ENCODE results near the gene NUDT14. TPM values are rescaled to one million over a fixed set of nuclear protein-coding genes. Genes with fewer than 3 reads are reported as not detected.

The NUDT14 gene
- total RNA-seq, 2 donors from 2014 or later: 17.1 to 18.9 TPM

- no peaks in the 10 kb centered on the region for H3K36me3 ChIP-seq
- no peak overlapping the region for H3K4me3 ChIP-seq
- peaks cover 0 to 22% of the 10 kb centered on the region in 2 donors for H3K4me1 ChIP-seq
- no peak for TF ChIP-seq CTCF (IDR thresholded peaks at IDR 0.05)
- DNase-seq (ENCODE audit: low spot score): no peak
- peak overlapping the region; percentile 16 to 60 for H3K27ac ChIP-seq
- no peaks in the 10 kb centered on the region for H3K27me3 ChIP-seq
- H3K9me3 ChIP-seq: no peaks in the 10 kb centered on the region
Measured at GRCh38 chr14:105182296-105183020, 1.3 kb upstream of the NUDT14 start.

GRCh38 chr14:105181549-105182295 lies 610 bp upstream of the NUDT14 start:
- Histone ChIP-seq H3K27ac (peak overlapping the region; percentile 16 to 60), H3K4me3 (peak overlapping the region; percentile 49 to 57), H3K4me1 (peaks cover 0 to 22% of the 10 kb centered on the region in 2 donors), H3K36me3 (no peaks in the 10 kb centered on the region), H3K9me3 (no peaks in the 10 kb centered on the region), H3K27me3 (no peaks in the 10 kb centered on the region)
- DNase-seq (ENCODE audit: low spot score): no peak
- TF ChIP-seq CTCF (IDR thresholded peaks at IDR 0.05): no peak

- Histone ChIP-seq H3K4me1 (peaks cover 0 to 22% of the 10 kb centered on the region in 2 donors), H3K36me3 (no peaks in the 10 kb centered on the region), H3K27me3 (no peaks in the 10 kb centered on the region), H3K9me3 (no peaks in the 10 kb centered on the region), H3K27ac (no peak overlapping the region), H3K4me3 (no peak overlapping the region)
- TF ChIP-seq CTCF (IDR thresholded peaks at IDR 0.05): no peak
- DNase-seq (ENCODE audit: low spot score): no peak
Measured at GRCh38 chr14:105179191-105179590, 1.9 kb downstream of the NUDT14 start.

GRCh38 chr14:105178868-105179140 lies 2.3 kb downstream of the NUDT14 start:
- no peak for TF ChIP-seq CTCF (IDR thresholded peaks at IDR 0.05)
- no peaks in the 10 kb centered on the region for H3K36me3 ChIP-seq
- no peak overlapping the region for H3K4me3 ChIP-seq
- H3K27ac ChIP-seq: no peak overlapping the region
- no peaks in the 10 kb centered on the region for H3K27me3 ChIP-seq
- no peaks in the 10 kb centered on the region for H3K9me3 ChIP-seq
- no peak for DNase-seq (ENCODE audit: low spot score)
- peaks cover 0 to 22% of the 10 kb centered on the region in 2 donors for H3K4me1 ChIP-seq

GRCh38 chr14:105178069-105178867 lies 2.8 kb downstream of the NUDT14 start:
- no peaks in the 10 kb centered on the region for H3K36me3 ChIP-seq
- no peak overlapping the region for H3K27ac ChIP-seq
- no peak for TF ChIP-seq CTCF (IDR thresholded peaks at IDR 0.05)
- H3K9me3 ChIP-seq: no peaks in the 10 kb centered on the region
- H3K4me1 ChIP-seq: peaks cover 0 to 22% of the 10 kb centered on the region in 2 donors
- no peaks in the 10 kb centered on the region for H3K27me3 ChIP-seq
- H3K4me3 ChIP-seq: no peak overlapping the region
- no peak for DNase-seq (ENCODE audit: low spot score)

All from right atrium auricular region (tissue), 2 donors.